ENCODE measurements around the gene GPX1. TPM values are rescaled to one million over a fixed set of nuclear protein-coding genes. Genes with fewer than 3 reads are reported as not detected.

The GPX1 gene
- total and polyA plus RNA-seq, 9 donors: 28.1 to 207 (median 152) TPM

- no peaks in the 10 kb centered on the region for H3K36me3 ChIP-seq
- peaks cover 9% of the 10 kb centered on the region for H3K4me1 ChIP-seq (ENCODE audit: insufficient read depth)
- no peaks in the 10 kb centered on the region for H3K27me3 ChIP-seq
- DNase-seq: no peak
- TF ChIP-seq EP300 (IDR thresholded peaks at IDR 0.05) (no peak), CTCF (IDR thresholded peaks at IDR 0.05) (no peak), POLR2A (IDR thresholded peaks at IDR 0.05) (no peak)
- H3K4me3 ChIP-seq: no peak overlapping the region
- WGBS, 3 donors: 81 to 89% (median 88%) methylated on average over 1 of the region's 1 CpG
- H3K9me3 ChIP-seq: no peaks in the 10 kb centered on the region
- no peak overlapping the region for H3K27ac ChIP-seq
- intact Hi-C loops (cut with DNase I): no loop called here
Measured at GRCh38 chr3:49388289-49388820, 30.2 kb upstream of the GPX1 start.

GRCh38 chr3:49387721-49388120 lies 29.6 kb upstream of the GPX1 start:
- WGBS, 3 donors: 88 to 96% (median 89%) methylated on average over 2 of the region's 2 CpGs
- H3K27ac ChIP-seq: no peak overlapping the region
- TF ChIP-seq EP300 (IDR thresholded peaks at IDR 0.05) (no peak), CTCF (IDR thresholded peaks at IDR 0.05) (no peak)

DNA sequence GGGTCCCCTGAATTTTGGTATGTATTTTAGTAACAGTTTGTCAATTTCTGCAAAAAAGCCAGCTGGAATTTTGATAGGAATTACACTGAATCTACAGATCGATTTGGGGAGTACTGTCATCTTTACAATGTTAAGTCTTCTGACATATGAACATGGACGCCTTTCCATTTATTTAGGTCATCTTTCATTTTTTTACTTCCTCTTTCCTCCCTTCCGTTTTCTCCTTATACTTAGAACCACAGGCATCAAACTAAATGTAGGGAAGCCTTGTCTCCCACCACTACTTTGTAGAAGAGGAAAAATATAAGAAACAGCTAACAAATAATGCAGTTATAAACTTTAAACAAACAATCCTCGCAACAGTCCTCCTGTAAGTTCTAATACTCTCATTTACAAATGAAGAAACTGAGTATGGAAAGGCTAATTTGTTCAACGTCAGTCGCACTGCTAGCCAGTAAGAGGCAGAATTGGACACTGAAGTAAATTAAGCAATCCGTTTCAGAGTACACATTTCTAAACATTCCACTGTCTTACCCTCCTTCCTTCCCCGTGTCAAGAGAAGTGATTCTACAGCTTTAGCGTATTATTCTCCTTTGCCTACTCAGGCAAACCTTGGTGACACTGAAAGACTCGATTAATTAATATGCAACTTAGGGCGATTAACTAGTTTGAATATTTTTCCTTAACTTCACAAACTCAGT lies 28.1 kb upstream of the GPX1 start:
- Histone ChIP-seq H3K4me1 (ENCODE audit: insufficient read depth) (peaks cover 6% of the 10 kb centered on the region), H3K36me3 (no peaks in the 10 kb centered on the region), H3K9me3 (no peaks in the 10 kb centered on the region), H3K4me3 (no peak overlapping the region), H3K27me3 (no peaks in the 10 kb centered on the region), H3K27ac (no peak overlapping the region)
- TF ChIP-seq POLR2A (IDR thresholded peaks at IDR 0.05): no peak
- TF ChIP-seq CTCF (IDR thresholded peaks at IDR 0.05): no peak
- TF ChIP-seq EP300 (IDR thresholded peaks at IDR 0.05): no peak
- intact Hi-C loops (cut with DNase I): no loop called here
- no peak for DNase-seq
- WGBS, 3 donors: 70 to 75% (median 73%) methylated on average over 11 of the region's 11 CpGs

More at GRCh38 chr3:49387721-49388120, 29.6 kb upstream of the GPX1 start:
- intact Hi-C loops (cut with DNase I): no loop called here
- H3K27me3 ChIP-seq: no peaks in the 10 kb centered on the region
- H3K4me3 ChIP-seq: no peak overlapping the region
- H3K9me3 ChIP-seq: no peaks in the 10 kb centered on the region
- peaks cover 6% of the 10 kb centered on the region for H3K4me1 ChIP-seq (ENCODE audit: insufficient read depth)
- H3K36me3 ChIP-seq: no peaks in the 10 kb centered on the region
- DNase-seq: no peak

GRCh38 chr3:49385617-49386016 lies 27.5 kb upstream of the GPX1 start:
- DNase-seq: no peak
- no peaks in the 10 kb centered on the region for H3K36me3 ChIP-seq
- WGBS, 3 donors: 79 to 88% (median 87%) methylated on average over 1 of the region's 1 CpG
- H3K9me3 ChIP-seq: no peaks in the 10 kb centered on the region
- no peaks in the 10 kb centered on the region for H3K27me3 ChIP-seq
- H3K4me3 ChIP-seq: no peak overlapping the region
- H3K4me1 ChIP-seq (ENCODE audit: insufficient read depth): peaks cover 7% of the 10 kb centered on the region
- H3K27ac ChIP-seq: no peak overlapping the region
- intact Hi-C loops (cut with DNase I): no loop called here
- no peak for TF ChIP-seq CTCF (IDR thresholded peaks at IDR 0.05)
- TF ChIP-seq POLR2A (IDR thresholded peaks at IDR 0.05): no peak
